ENCODE measurements around the gene MAP2. TPM values are rescaled to one million over a fixed set of nuclear protein-coding genes. Genes with fewer than 3 reads are reported as not detected.
"Not testable (repeated sequence)": the region's sequence is repeated elsewhere in the genome, so short reads cannot be mapped to it uniquely, and the experiment has no call there.

MAP2 gene
- total RNA-seq, 2 experiments from 2014 or later = 0.16 TPM; not detected in 1

DNA sequence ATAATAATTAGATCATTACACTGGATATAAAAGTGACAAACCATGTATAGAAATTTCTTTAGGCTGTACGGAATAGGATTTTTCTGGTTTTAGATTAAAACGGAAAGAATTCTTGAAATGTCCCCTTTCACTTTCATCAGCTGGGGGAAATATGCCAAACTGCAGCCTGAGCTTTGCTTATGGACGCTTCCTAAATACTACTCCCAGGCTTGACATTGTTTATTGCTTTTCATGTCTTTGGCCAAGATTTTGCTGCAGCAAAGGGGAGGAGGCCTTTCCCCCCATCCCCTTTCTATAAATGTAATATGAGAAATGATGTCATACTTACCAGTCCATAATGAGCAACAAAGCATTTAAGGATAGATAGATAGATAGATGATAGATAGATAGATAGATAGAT is 158.4 kb downstream of the MAP2 start:
- ATAC-seq = no peak
- H3K27me3 Mint-ChIP-seq = peaks cover 2% of the 10 kb centered on the region
- H3K27ac Mint-ChIP-seq = no peak overlapping the region

GRCh38 chr2:209584472-209584871 is 160.6 kb downstream of the MAP2 start:
- Mint-ChIP-seq H3K36me3 (no peaks in the 10 kb centered on the region), H3K27ac (no peak overlapping the region), H3K27me3 (peaks cover 2% of the 10 kb centered on the region), H3K4me3 (no peak overlapping the region), H3K4me1 (peaks cover under 1% of the 10 kb centered on the region), H3K9me3 (ENCODE audit: low read depth) (no peaks in the 10 kb centered on the region)
- no peak for DNase-seq
- CTCF ChIA-PET = no interaction called here
- no peak for ATAC-seq

More for the DNA sequence above, 158.4 kb downstream of the MAP2 start:
- CTCF ChIA-PET = no interaction called here
- no peak for DNase-seq
- no peak overlapping the region for H3K4me3 Mint-ChIP-seq
- peaks cover 1% of the 10 kb centered on the region for H3K4me1 Mint-ChIP-seq
- no peaks in the 10 kb centered on the region for H3K36me3 Mint-ChIP-seq
- H3K9me3 Mint-ChIP-seq (ENCODE audit: low read depth) = no peaks in the 10 kb centered on the region

- H3K9me3 Mint-ChIP-seq (ENCODE audit: low read depth) = no peaks in the 10 kb centered on the region
- H3K36me3 Mint-ChIP-seq = no peaks in the 10 kb centered on the region
- peaks cover 2% of the 10 kb centered on the region for H3K27me3 Mint-ChIP-seq
- no peak overlapping the region for H3K27ac Mint-ChIP-seq
- ATAC-seq = no peak
- no peak overlapping the region for H3K4me3 Mint-ChIP-seq
- H3K4me1 Mint-ChIP-seq = no peaks in the 10 kb centered on the region
- no peak for DNase-seq
- CTCF ChIA-PET = no interaction called here
Observed at GRCh38 chr2:209584915-209585314, 161.1 kb downstream of the MAP2 start.

- ATAC-seq (no peak), DNase-seq (no peak)
- H3K36me3 Mint-ChIP-seq = no peaks in the 10 kb centered on the region
- CTCF ChIA-PET = no interaction called here
- no peaks in the 10 kb centered on the region for H3K9me3 Mint-ChIP-seq (ENCODE audit: low read depth)
- no peaks in the 10 kb centered on the region for H3K27me3 Mint-ChIP-seq
- no peak overlapping the region for H3K27ac Mint-ChIP-seq
- no peak overlapping the region for H3K4me3 Mint-ChIP-seq
- no peaks in the 10 kb centered on the region for H3K4me1 Mint-ChIP-seq
Observed at GRCh38 chr2:209591021-209591420, 167.2 kb downstream of the MAP2 start.

DNA sequence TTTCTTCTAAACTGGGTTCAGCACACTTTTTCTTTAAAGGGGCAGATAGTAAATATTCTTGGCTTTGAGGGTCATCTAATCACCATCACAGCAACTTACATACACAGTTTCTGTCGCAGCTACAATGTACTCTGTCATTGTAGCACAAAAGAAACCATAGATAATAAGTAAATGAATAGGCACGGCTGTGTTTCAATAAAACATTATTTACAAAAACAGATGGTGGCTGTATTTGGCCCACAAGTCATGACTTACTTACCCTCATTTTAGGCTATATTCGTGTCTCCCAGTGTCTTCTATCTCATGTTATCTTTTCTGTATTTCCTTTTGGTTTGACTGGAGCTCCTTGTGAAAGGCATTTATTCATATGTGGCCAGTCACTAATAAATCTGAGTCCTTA is 168.3 kb downstream of the MAP2 start:
- H3K36me3 Mint-ChIP-seq = no peaks in the 10 kb centered on the region
- CTCF ChIA-PET = no interaction called here

GRCh38 chr2:209593930-209594329 is 170.1 kb downstream of the MAP2 start:
- Mint-ChIP-seq H3K27me3 (no peaks in the 10 kb centered on the region), H3K9me3 (ENCODE audit: low read depth) (no peaks in the 10 kb centered on the region), H3K36me3 (no peaks in the 10 kb centered on the region), H3K4me3 (no peak overlapping the region), H3K4me1 (no peaks in the 10 kb centered on the region), H3K27ac (no peak overlapping the region)
- ATAC-seq = no peak
- DNase-seq = no peak
- CTCF ChIA-PET = no interaction called here

More for the DNA sequence above, 168.3 kb downstream of the MAP2 start:
- Mint-ChIP-seq H3K27ac (no peak overlapping the region), H3K9me3 (ENCODE audit: low read depth) (no peaks in the 10 kb centered on the region), H3K4me1 (no peaks in the 10 kb centered on the region), H3K4me3 (no peak overlapping the region), H3K27me3 (no peaks in the 10 kb centered on the region)
- ATAC-seq (no peak), DNase-seq (no peak)

- H3K27me3 Mint-ChIP-seq = no peaks in the 10 kb centered on the region
- CTCF ChIA-PET = no interaction called here
- H3K9me3 Mint-ChIP-seq (ENCODE audit: low read depth) = peaks cover 2% of the 10 kb centered on the region
- no peak overlapping the region for H3K4me3 Mint-ChIP-seq
- no peaks in the 10 kb centered on the region for H3K36me3 Mint-ChIP-seq
- no peak overlapping the region for H3K27ac Mint-ChIP-seq
- no peaks in the 10 kb centered on the region for H3K4me1 Mint-ChIP-seq
- no peak for DNase-seq
- no peak for ATAC-seq
Observed at GRCh38 chr2:209596262-209596661, 172.4 kb downstream of the MAP2 start.

DNA sequence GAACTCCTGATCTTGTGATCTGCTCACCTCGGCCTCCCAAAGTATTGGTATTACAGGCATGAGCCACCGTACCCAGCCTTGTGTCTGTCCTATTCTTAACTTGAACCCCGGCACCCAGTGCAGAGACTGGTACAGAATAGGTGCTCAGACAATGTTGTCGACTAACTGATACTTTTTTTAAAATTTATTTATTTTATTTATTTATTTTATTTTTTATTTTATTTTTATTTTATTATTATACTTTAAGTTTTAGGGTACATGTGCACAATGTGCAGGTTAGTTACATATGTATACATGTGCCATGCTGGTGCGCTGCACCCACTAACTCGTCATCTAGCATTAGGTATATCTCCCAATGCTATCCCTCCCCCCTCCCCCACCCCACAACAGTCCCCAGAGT is 174.4 kb downstream of the MAP2 start:
- H3K4me1 Mint-ChIP-seq; CTCF ChIA-PET; ATAC-seq; H3K27ac Mint-ChIP-seq; H3K9me3 Mint-ChIP-seq (ENCODE audit: low read depth); H3K36me3 Mint-ChIP-seq; DNase-seq; H3K4me3 Mint-ChIP-seq; H3K27me3 Mint-ChIP-seq: not testable (repeated sequence)

DNA sequence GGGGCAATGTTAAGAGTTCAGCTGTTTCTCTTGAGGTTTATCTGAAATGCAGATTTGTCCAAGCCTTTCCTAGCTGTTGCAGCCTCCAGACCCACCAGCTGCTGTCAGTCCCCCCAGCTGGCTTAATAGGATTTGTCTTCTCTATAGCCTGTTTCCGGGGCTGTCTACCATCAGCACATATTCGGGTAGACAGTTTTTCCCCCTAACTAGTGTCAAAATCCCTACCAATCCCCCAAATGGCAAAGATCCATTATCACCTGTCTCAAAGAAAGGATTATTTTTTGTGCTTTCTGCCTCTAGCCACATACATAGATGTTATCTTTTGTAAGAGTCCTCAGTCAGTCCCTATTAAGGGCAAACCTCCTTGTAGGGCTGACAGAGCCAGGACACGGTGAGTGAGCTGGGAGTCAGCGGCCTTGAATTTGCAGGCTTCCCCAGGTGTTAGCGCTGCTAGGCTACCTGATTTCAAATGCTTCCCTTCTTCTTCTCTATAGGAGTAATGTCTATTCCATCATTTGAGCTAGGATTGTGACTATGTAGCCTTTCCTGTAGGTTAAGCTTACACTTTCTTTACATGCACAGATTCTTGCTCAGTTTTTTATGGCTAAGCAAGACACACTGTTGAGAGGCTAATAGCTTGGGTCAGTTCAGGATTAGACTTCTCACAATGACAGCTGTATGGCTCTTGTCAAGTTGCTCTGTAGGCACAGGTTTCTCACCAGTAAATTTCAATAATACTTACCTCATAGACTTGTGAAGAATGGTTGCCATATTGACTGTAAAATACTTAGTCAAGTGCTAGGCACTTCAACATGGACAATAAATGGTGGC is 176.7 kb downstream of the MAP2 start:
- no peaks in the 10 kb centered on the region for H3K4me1 Mint-ChIP-seq
- ATAC-seq (no peak), DNase-seq (no peak)
- CTCF ChIA-PET = no interaction called here
- H3K4me3 Mint-ChIP-seq = no peak overlapping the region
- H3K27ac Mint-ChIP-seq = no peak overlapping the region
- H3K27me3 Mint-ChIP-seq = no peaks in the 10 kb centered on the region
- peaks cover 2% of the 10 kb centered on the region for H3K9me3 Mint-ChIP-seq (ENCODE audit: low read depth)
- H3K36me3 Mint-ChIP-seq = no peaks in the 10 kb centered on the region

DNA sequence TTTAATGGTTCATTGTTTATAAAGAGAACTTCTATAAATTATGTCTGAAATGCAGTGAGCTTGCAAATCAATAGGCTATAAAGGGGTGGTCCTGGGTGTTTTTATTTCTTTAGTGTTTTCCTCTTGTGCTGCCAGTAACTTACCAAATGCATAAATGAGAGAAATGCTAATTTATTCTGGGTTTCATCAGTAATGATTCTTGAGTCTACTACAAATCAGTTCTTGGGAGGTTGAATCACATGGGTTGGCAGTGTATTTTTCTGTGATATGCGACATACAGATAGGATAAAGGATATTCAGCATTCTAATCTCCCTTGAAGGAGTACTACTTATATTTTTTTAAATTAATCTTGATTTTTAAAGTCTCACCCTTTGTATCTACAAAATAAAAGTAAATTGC is 177.7 kb downstream of the MAP2 start:
- Mint-ChIP-seq H3K4me3 (no peak overlapping the region), H3K9me3 (ENCODE audit: low read depth) (peaks cover 2% of the 10 kb centered on the region), H3K36me3 (no peaks in the 10 kb centered on the region), H3K27me3 (no peaks in the 10 kb centered on the region), H3K27ac (no peak overlapping the region), H3K4me1 (no peaks in the 10 kb centered on the region)
- no peak for ATAC-seq
- no peak for DNase-seq
- CTCF ChIA-PET = no interaction called here

GRCh38 chr2:209602259-209602658 is 178.4 kb downstream of the MAP2 start:
- Mint-ChIP-seq H3K27me3 (no peaks in the 10 kb centered on the region), H3K9me3 (ENCODE audit: low read depth) (peaks cover 2% of the 10 kb centered on the region), H3K4me3 (no peak overlapping the region), H3K4me1 (no peaks in the 10 kb centered on the region), H3K36me3 (no peaks in the 10 kb centered on the region), H3K27ac (no peak overlapping the region)
- no peak for DNase-seq
- no peak for ATAC-seq
- CTCF ChIA-PET = no interaction called here

DNA sequence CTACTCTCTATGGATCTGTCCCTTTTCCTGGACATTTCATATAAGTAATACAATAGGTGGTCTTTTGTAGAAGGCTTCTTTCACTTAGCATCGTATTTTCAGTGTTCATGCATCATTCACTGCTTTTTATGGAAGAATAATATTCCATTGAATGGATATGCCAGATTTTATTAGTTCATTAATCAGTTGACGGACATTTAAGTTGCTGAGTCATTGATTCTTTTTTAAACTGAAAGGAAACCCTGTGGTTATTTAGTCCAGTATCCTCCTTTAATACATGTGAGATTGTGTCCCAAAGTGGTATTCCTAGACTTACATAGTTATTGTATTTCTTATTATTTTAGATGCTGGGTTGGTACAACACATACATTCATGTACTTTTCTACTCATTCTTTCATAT is 185.7 kb downstream of the MAP2 start:
- Mint-ChIP-seq H3K36me3 (no peaks in the 10 kb centered on the region), H3K4me3 (no peak overlapping the region), H3K9me3 (ENCODE audit: low read depth) (no peaks in the 10 kb centered on the region), H3K27me3 (no peaks in the 10 kb centered on the region), H3K4me1 (no peaks in the 10 kb centered on the region), H3K27ac (no peak overlapping the region)
- CTCF ChIA-PET = no interaction called here
- ATAC-seq = no peak
- DNase-seq = no peak

GRCh38 chr2:209610631-209611030 is 186.8 kb downstream of the MAP2 start:
- Mint-ChIP-seq H3K27me3 (no peaks in the 10 kb centered on the region), H3K9me3 (ENCODE audit: low read depth) (no peaks in the 10 kb centered on the region), H3K4me1 (no peaks in the 10 kb centered on the region), H3K36me3 (no peaks in the 10 kb centered on the region), H3K4me3 (no peak overlapping the region), H3K27ac (no peak overlapping the region)
- no peak for ATAC-seq
- CTCF ChIA-PET = no interaction called here
- no peak for DNase-seq

- Mint-ChIP-seq H3K36me3 (no peaks in the 10 kb centered on the region), H3K9me3 (ENCODE audit: low read depth) (no peaks in the 10 kb centered on the region), H3K4me1 (no peaks in the 10 kb centered on the region), H3K4me3 (no peak overlapping the region), H3K27me3 (no peaks in the 10 kb centered on the region), H3K27ac (no peak overlapping the region)
- DNase-seq (no peak), ATAC-seq (no peak)
- CTCF ChIA-PET = no interaction called here
Observed at GRCh38 chr2:209613649-209614305, 189.9 kb downstream of the MAP2 start.
